Small intestine (tissue), 16 donors: ENCODE data around the gene SSB. TPM values are rescaled to one million over a fixed set of nuclear protein-coding genes. Genes with fewer than 3 reads are reported as not detected.

Experiments
- DNase-seq, 2 donors: peaks; one replicate each; pipeline versions ENCODE4 v3.0.0 to v3.0.0-alpha.2; 2013
- FAIRE-seq: peaks from 2 replicates; lab custom pipeline; 2012; peaks lifted over from hg19 to GRCh38; lab: Jason Lieb, UNC
- H3K27ac ChIP-seq, 3 donors: one replicate each; pipeline ENCODE4 v1.5.1; 2013; ENCODE audit warnings: low read length in 2 of 3, mild to moderate bottlenecking in 2 of 3, control low read depth in 1 of 3, inconsistent platforms in 1 of 3, low read depth in 1 of 3, moderate library complexity in 1 of 3
- H3K27me3 ChIP-seq, 3 donors: one replicate each; pipeline ENCODE4 v1.6.1; 2013; ENCODE audit warnings: low read length in 3 of 3, inconsistent platforms in 1 of 3; ENCODE audit not compliant: control insufficient read depth in 3 of 3, insufficient read depth in 3 of 3
- H3K36me3 ChIP-seq, 3 donors: one replicate each; pipeline ENCODE4 v1.6.1; 2013; ENCODE audit warnings: low read length in 3 of 3, inconsistent platforms in 1 of 3, low read depth in 1 of 3, mild to moderate bottlenecking in 1 of 3, moderate library complexity in 1 of 3; ENCODE audit not compliant: control insufficient read depth in 3 of 3, insufficient read depth in 2 of 3
- H3K4me1 ChIP-seq, 3 donors: one replicate each; pipeline ENCODE4 v1.6.1; 2013; ENCODE audit warnings: low read length in 2 of 3, inconsistent platforms in 1 of 3, low read depth in 1 of 3, mild to moderate bottlenecking in 1 of 3, moderate library complexity in 1 of 3; ENCODE audit not compliant: control insufficient read depth in 3 of 3, insufficient read depth in 2 of 3
- H3K4me3 ChIP-seq, 3 donors: one replicate each; pipeline ENCODE4 v1.5.1; 2013; ENCODE audit warnings: low read length in 3 of 3, control low read depth in 1 of 3, inconsistent platforms in 1 of 3, low read depth in 1 of 3, mild to moderate bottlenecking in 1 of 3, moderate library complexity in 1 of 3
- H3K9me3 ChIP-seq, 2 donors: one replicate each; pipeline ENCODE4 v1.6.1; 2013; ENCODE audit warnings: low read depth in 1 of 2, low read length in 1 of 2; ENCODE audit not compliant: control insufficient read depth in 2 of 2, insufficient read depth in 1 of 2
- WGBS, 3 donors: extraction: QIAGEN DNeasy Blood & Tissue Kit; methylation state at CpG; one replicate each; pipeline ENCODE4 v1.1.7; 2013; 5-methylcytosine and 5-hydroxymethylcytosine counted together
- long read RNA-seq, 10 donors: transcript quantifications; one replicate each; lab custom pipeline, GENCODE V29; 2026
- polyA plus RNA-seq, 4 donors: library from polyadenylated mRNA; stranded (reverse) in 3 of 4; unstranded in 1 of 4; fragments of 200-250 nt in 3 of 4; fragments of 120-200 nt in 1 of 4; gene quantifications; one replicate each; pipeline versions ENCODE4 v1.2.1 to v1.2.3, GENCODE V29; 2013
- donor health status: healthy with polysubstance abuse.
- donor health status: control.
- donor health status: control.
- donor health status: Bipolar disorder and iron deficiency.
- donor health status: healthy.

Gene SSB
- polyA plus RNA-seq, result 100 to 1,000 TPM in 1 of 4 donors, 10 to 100 TPM in 3; 47.6 to 115 (median 67.4) TPM
- long read RNA-seq, donor 1, result 0 reads
- long read RNA-seq, donor 2, transcript SSB-206 (4 exons, 619 nt), result major isoform, 5 of 45 reads
- long read RNA-seq, donor 2, transcript SSB-201 (12 exons, 1,709 nt), result major isoform, 5 of 45 reads
- long read RNA-seq, donor 2, partial matches to known transcripts, result 33 of 45 reads
- long read RNA-seq, donor 2, other reads (novel, unspliced or antisense), result 0 of 45 reads
- long read RNA-seq, donor 3, transcript SSB-201 (12 exons, 1,709 nt), result major isoform, 15 of 140 reads
- long read RNA-seq, donor 3, transcript SSB-212 (2 exons, 392 nt), result minor isoform, 7 of 140 reads
- long read RNA-seq, donor 3, partial matches to known transcripts, result 114 of 140 reads
- long read RNA-seq, donor 3, other reads (novel, unspliced or antisense), result 0 of 140 reads
- long read RNA-seq, donor 4, partial matches to known transcripts, result 0 of 3 reads
- long read RNA-seq, donor 4, other reads (novel, unspliced or antisense), result 0 of 3 reads
- long read RNA-seq, donor 5, transcript SSB-201 (12 exons, 1,709 nt), result major isoform, 6 of 56 reads
- long read RNA-seq, donor 5, partial matches to known transcripts, result 33 of 56 reads
- long read RNA-seq, donor 5, other reads (novel, unspliced or antisense), result 15 of 56 reads
- long read RNA-seq, donor 6, transcript SSB-201 (12 exons, 1,709 nt), result minor isoform, 11 of 87 reads
- long read RNA-seq, donor 6, transcript SSB-212 (2 exons, 392 nt), result major isoform, 14 of 87 reads
- long read RNA-seq, donor 6, partial matches to known transcripts, result 59 of 87 reads
- long read RNA-seq, donor 6, other reads (novel, unspliced or antisense), result 0 of 87 reads
- long read RNA-seq, donor 7, result 0 reads
- long read RNA-seq, donor 8, partial matches to known transcripts, result 0 of 3 reads
- long read RNA-seq, donor 8, other reads (novel, unspliced or antisense), result 0 of 3 reads
- long read RNA-seq, donor 9, partial matches to known transcripts, result 20 of 25 reads
- long read RNA-seq, donor 9, other reads (novel, unspliced or antisense), result 0 of 25 reads
- long read RNA-seq, donor 10, transcript SSB-212 (2 exons, 392 nt), result major isoform, 36 of 263 reads
- long read RNA-seq, donor 10, transcript SSB-206 (4 exons, 619 nt), result minor isoform, 14 of 263 reads
- long read RNA-seq, donor 10, transcript SSB-201 (12 exons, 1,709 nt), result minor isoform, 10 of 263 reads
- long read RNA-seq, donor 10, partial matches to known transcripts, result 200 of 263 reads
- long read RNA-seq, donor 10, other reads (novel, unspliced or antisense), result 0 of 263 reads

DNA sequence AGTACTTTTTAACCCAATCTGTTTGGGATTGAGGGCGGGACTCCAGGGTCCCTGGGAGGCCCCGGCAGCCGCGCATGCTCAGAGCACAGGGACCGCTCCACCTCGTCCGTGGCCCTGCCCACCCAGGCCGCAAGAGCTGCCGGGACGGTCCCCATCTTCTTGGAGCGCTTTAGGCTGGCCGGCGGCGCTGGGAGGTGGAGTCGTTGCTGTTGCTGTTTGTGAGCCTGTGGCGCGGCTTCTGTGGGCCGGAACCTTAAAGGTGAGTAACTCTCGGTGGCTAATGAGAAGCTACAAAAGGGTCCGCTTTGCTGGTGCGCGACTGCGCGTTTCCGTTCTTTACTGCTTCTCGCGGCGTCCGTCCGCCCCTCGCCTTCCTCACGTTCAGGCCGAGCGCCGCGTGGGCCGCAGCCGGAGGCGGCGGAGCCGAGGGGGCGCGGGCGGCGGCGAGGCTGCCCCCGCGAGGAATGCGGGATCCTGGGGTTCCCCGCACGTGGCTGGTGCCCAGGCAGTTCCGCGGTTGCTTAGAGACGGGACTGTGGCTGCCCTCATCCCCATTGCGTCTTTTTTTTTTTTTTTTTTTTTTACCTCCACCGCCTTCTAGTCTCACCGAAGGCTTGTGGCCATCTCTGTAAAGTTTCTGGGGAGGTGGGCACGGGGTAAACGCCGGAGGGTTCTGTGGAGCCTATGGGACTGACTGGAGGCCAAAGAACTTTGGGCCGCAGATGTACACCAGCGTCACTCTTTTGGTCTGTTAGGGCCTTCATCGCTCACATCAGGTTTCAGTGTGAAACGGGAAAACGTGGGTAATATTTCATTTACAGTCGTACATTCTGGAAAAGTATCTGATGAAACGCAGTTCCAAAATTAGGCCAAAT, at the start of gene SSB:
Gene SSB, plus strand, starts transcription at position 154 of the 875 bp plus-strand sequence. CDS start 2,090 bp downstream, outside the sequence.
- no peaks in the 10 kb centered on the region for H3K27me3 ChIP-seq
- peaks cover 0 to 13% (median 0%) of the 10 kb centered on the region in 3 donors for H3K36me3 ChIP-seq
- H3K9me3 ChIP-seq, result peaks cover 0 to 3% of the 10 kb centered on the region in 2 donors
- FAIRE-seq (no peak), DNase-seq (peak; percentile 89 to 94)
- peak within 1 kb of the TSS; percentile 78 to 91 (median 80) for H3K4me3 ChIP-seq
- no peaks in the 10 kb centered on the region for H3K4me1 ChIP-seq
- H3K27ac ChIP-seq, result peak within 1 kb of the TSS; percentile 56 to 93 (median 86)
- WGBS, 3 donors, result 0% methylated on average over 60 to 67 of the region's 67 CpGs

DNA sequence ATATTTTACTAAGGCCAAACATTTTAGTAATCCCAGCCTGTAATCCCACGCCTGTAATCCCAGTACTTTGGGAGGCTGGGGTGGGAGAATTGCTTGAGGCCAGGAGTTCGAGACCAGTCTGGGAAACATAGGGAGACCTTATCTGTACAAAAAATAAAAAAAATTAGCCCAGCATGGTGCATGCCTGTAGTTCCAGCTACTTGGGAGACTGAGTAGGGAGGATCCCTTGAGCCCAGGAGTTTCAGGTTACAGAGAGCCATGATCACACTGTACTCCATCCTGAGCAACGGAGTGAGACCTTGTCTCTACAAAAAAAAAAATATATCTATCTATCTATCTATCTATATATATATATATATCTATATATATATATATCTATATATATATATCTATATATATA, 45.9 kb upstream of the SSB start:
- Histone ChIP-seq H3K4me3 (no peak overlapping the region), H3K27me3 (no peaks in the 10 kb centered on the region), H3K9me3 (peaks cover 0 to 3% of the 10 kb centered on the region in 2 donors), H3K27ac (no peak overlapping the region), H3K36me3 (peaks cover 0 to 18% (median 0%) of the 10 kb centered on the region in 3 donors), H3K4me1 (peaks cover 0 to 17% (median 0%) of the 10 kb centered on the region in 3 donors)
- WGBS, 3 donors, result 93 to 95% (median 94%) methylated on average over 3 of the region's 3 CpGs
- DNase-seq, result no peak
- no peak for FAIRE-seq

DNA sequence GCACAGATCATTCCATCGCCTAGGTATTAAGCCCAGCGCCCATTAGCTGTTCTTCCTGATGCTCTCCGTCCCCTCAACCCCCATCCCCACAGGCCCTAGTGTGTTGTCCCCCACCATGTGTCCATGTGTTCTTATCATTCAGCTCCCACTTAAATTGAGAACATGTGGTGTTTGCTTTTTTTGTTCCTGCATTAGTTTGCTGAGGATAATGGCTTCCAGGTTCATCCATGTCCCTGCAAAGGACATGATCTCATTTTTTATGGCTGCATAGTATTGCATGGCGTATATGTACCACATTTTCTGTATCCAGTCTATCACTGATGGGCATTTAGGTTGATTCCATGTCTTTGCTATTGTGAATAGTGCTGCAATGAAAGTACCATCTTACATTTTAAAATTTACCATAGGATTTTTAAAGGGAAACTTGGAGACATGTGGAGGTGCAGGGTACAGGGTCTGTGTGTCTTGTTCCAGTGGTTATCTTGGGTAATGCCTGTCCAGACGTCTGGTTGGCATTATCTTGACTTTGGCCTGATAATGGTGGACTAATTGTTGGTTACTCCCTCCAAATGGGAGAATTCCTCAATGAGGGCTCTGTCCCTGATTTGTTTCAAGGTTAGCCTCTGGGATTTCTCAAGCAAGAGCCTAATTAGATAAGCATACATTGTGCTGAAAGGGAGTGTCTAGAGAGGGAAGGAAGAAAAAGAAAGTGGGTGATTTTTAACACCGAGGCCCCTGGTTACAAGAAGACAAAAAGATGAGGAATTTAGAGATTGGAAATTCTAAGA, 43.4 kb upstream of the SSB start:
- Histone ChIP-seq H3K36me3 (peaks cover 0 to 2% (median 0%) of the 10 kb centered on the region in 3 donors), H3K27ac (peak overlapping the region in 1 of 3 donors; percentile 19), H3K9me3 (peaks cover 0 to 3% of the 10 kb centered on the region in 2 donors), H3K27me3 (no peaks in the 10 kb centered on the region), H3K4me3 (no peak overlapping the region), H3K4me1 (peaks cover 0 to 17% (median 0%) of the 10 kb centered on the region in 3 donors)
- whole genome bisulfite sequencing, 3 donors, result 69 to 70% (median 70%) methylated on average over 6 of the region's 6 CpGs
- DNase-seq, result peak in 1 of 2 donors; percentile 30
- no peak for FAIRE-seq

DNA sequence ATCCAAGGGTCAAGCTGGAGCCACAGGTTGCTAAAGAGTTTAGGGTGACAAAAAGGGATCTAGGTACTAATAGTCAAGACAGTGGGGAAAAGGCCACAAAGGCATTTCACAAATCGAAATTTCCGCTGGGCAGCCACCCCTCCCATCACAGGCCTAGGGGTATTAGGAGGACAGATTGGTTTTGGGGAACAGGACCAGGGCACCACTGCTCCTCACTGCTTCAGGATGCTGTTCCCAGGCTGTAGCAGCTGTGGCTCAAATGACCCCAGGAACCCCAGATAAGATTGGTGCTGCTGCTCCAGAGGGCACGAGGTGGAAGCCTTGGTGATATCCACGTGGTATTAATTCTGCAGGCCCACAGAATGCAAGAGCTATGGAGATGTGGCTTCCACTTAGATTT, 42.3 kb upstream of the SSB start:
- Histone ChIP-seq H3K36me3 (no peaks in the 10 kb centered on the region), H3K27ac (no peak overlapping the region), H3K9me3 (peaks cover 0 to 3% of the 10 kb centered on the region in 2 donors), H3K27me3 (no peaks in the 10 kb centered on the region), H3K4me1 (peaks cover 0 to 17% (median 0%) of the 10 kb centered on the region in 3 donors), H3K4me3 (no peak overlapping the region)
- 86 to 92% (median 91%) methylated on average over 4 of the region's 4 CpGs for WGBS, 3 donors
- no peak for FAIRE-seq
- DNase-seq, result no peak

DNA sequence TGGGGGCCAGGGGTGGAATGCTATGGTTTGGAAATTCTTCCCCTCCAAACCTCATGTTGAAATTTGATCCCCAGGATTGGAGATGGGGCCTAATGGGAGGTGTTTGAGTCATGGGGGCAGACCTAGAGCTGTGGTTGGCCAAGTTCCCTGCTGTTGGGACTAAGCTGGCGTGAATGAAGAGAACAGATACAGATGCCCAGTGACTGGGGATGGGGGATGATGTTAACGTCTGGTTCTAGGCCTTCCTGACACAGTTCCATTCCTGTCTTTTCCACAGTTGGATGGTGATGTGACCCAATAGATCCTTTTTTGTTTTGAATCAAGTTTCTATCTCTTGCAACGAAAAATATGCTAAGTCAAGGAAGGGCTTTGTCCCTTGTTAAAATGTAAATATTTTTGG, 41.3 kb upstream of the SSB start:
- no peaks in the 10 kb centered on the region for H3K27me3 ChIP-seq
- FAIRE-seq (no peak), DNase-seq (no peak)
- H3K36me3 ChIP-seq, result no peaks in the 10 kb centered on the region
- no peak overlapping the region for H3K4me3 ChIP-seq
- peaks cover 0 to 24% (median 0%) of the 10 kb centered on the region in 3 donors for H3K4me1 ChIP-seq
- 69 to 89% (median 79%) methylated on average over 3 of the region's 3 CpGs for WGBS, 3 donors
- peaks cover 0 to 3% of the 10 kb centered on the region in 2 donors for H3K9me3 ChIP-seq
- H3K27ac ChIP-seq, result no peak overlapping the region

DNA sequence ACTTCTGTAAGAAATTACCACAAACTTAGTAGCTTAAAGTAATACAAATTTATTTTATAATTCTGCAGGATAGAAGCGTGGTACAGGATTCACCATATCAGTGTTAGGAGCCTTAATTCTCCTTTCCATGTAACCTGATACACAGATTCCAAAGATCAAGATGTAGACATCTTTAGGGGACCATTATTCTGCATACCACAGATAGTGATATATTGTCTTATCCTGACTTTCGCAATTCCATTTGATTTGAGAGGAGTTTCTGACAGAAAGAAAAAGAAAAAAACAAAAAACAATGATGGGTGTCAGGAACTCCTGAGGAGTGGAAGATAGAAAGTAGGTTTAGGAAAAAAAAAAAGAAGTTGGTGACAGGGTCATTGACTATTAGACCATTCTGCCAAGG, 40.9 kb upstream of the SSB start:
- H3K27ac ChIP-seq, result no peak overlapping the region
- 91 to 98% (median 97%) methylated on average over 2 of the region's 2 CpGs for WGBS, 3 donors
- H3K27me3 ChIP-seq, result no peaks in the 10 kb centered on the region
- peaks cover 0 to 3% of the 10 kb centered on the region in 2 donors for H3K9me3 ChIP-seq
- H3K4me3 ChIP-seq, result no peak overlapping the region
- DNase-seq (no peak), FAIRE-seq (no peak)
- peaks cover 0 to 26% (median 0%) of the 10 kb centered on the region in 3 donors for H3K4me1 ChIP-seq
- peaks cover 0 to 2% (median 0%) of the 10 kb centered on the region in 3 donors for H3K36me3 ChIP-seq

DNA sequence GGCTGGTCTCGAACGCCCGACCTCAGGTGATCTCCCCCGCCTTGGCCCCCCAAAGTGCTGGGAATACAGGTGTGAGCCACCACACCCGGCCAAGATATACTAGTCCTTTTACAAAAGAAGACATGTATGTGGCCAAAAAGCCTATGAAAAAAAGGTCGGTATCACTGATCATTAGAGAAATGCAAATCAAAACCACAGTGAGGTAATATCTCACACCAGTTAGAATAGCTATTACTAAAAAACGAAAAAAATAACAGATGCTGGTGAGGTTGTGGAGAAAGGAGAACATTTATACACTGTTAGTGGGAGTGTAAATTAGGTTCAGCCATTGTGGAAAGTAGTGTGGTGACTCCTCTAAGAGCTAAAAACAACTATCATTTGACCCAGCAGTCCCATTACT, 38.7 kb upstream of the SSB start:
- H3K9me3 ChIP-seq, result peaks cover 0 to 3% of the 10 kb centered on the region in 2 donors
- DNase-seq (no peak), FAIRE-seq (no peak)
- peaks cover 0 to 26% (median 0%) of the 10 kb centered on the region in 3 donors for H3K4me1 ChIP-seq
- 59 to 68% (median 65%) methylated on average over 7 of the region's 7 CpGs for WGBS, 3 donors
- no peak overlapping the region for H3K4me3 ChIP-seq
- peaks cover 0 to 2% (median 0%) of the 10 kb centered on the region in 3 donors for H3K36me3 ChIP-seq
- H3K27ac ChIP-seq, result no peak overlapping the region
- no peaks in the 10 kb centered on the region for H3K27me3 ChIP-seq
